Karpas-422 (cell line): ENCODE measurements around the gene RFTN2. TPM values are rescaled to one million over a fixed set of nuclear protein-coding genes. Genes with fewer than 3 reads are reported as not detected.

Experiments used
- DNase-seq: peaks from one replicate; pipeline ENCODE4 v3.0.0-alpha.2; 2015
- H2AFZ ChIP-seq: fragments of 200-600 bp; sonication (generic); 2 replicates; pipeline ENCODE4 v1.6.1; 2014; ENCODE audit warnings: antibody characterized with exemption, low read length, mixed read lengths
- H3K27ac ChIP-seq: fragments of 200-600 bp; sonication (generic); 2 replicates; pipeline ENCODE4 v1.5.1; 2014; ENCODE audit warnings: mild to moderate bottlenecking, low read length, moderate library complexity
- H3K27me3 ChIP-seq: fragments of 200-600 bp; sonication (generic); 2 replicates; pipeline ENCODE4 v1.6.1; 2014; ENCODE audit warnings: low read length, mixed read lengths
- H3K36me3 ChIP-seq: fragments of 200-600 bp; sonication (generic); 2 replicates; pipeline ENCODE4 v1.6.1; 2014; ENCODE audit warnings: low read length, mixed read lengths; ENCODE audit not compliant: insufficient read depth
- H3K4me1 ChIP-seq: fragments of 200-600 bp; sonication (generic); 2 replicates; pipeline ENCODE4 v1.6.1; 2014; ENCODE audit warnings: mild to moderate bottlenecking, low read length, mixed read lengths
- H3K4me2 ChIP-seq: fragments of 200-600 bp; sonication (generic); 2 replicates; pipeline ENCODE4 v1.6.1; 2014; ENCODE audit warnings: low read length, low read depth, mild to moderate bottlenecking; ENCODE audit not compliant: poor library complexity, severe bottlenecking
- H3K4me3 ChIP-seq: fragments of 200-600 bp; sonication (generic); 2 replicates; pipeline ENCODE4 v1.5.1; 2014; ENCODE audit warnings: mild to moderate bottlenecking, antibody characterized with exemption, low read length, mixed read lengths
- H3K79me2 ChIP-seq: fragments of 200-600 bp; sonication (generic); 2 replicates; pipeline ENCODE4 v1.6.1; 2014; ENCODE audit warnings: mild to moderate bottlenecking, low read length, mixed read lengths
- H3K9ac ChIP-seq: fragments of 200-600 bp; sonication (generic); 2 replicates; pipeline ENCODE4 v1.6.0; 2014; ENCODE audit warnings: low read length
- H3K9me2 ChIP-seq: fragments of 200-600 bp; sonication (generic), shearing (Covaris generic); replicated peaks from 2 replicates; pipeline ENCODE4 v1.6.0; 2014; ENCODE audit warnings: mild to moderate bottlenecking, low read length, moderate library complexity; ENCODE audit not compliant: insufficient read depth
- H3K9me3 ChIP-seq: fragments of 300-700, 200-600 bp; sonication (generic); 2 replicates; pipeline ENCODE4 v1.6.1; 2014; ENCODE audit warnings: low read length, mixed read lengths
- H4K20me1 ChIP-seq: fragments of 200-600 bp; sonication (generic); 2 replicates; pipeline ENCODE4 v1.6.1; 2014; ENCODE audit warnings: mild to moderate bottlenecking, antibody characterized with exemption, low read length, low read depth; ENCODE audit not compliant: insufficient read depth
- small RNA-seq: library from RNA; depleted of rRNA; stranded (forward); fragments of <200 nt; gene quantifications from one replicate; pipeline ENCODE3, GENCODE V24; 2014
- total RNA-seq: library from RNA; depleted of rRNA; stranded (reverse); fragments of >200 nt; shearing (Covaris generic); gene quantifications from 2 replicates; pipeline ENCODE4 v1.2.3, GENCODE V29; 2014; ENCODE audit warnings: low replicate concordance; rRNA removed

Gene RFTN2
- total RNA-seq, 1 experiment from 2014 or later = not detected

- Histone ChIP-seq H3K9me3 (no peaks in the 10 kb centered on the region), H3K79me2 (peaks cover 55% of the 10 kb centered on the region), H3K4me3 (no peak overlapping the region), H3K4me2 (no peak overlapping the region), H2AFZ (no peak overlapping the region), H3K27ac (no peak overlapping the region), H4K20me1 (no peaks in the 10 kb centered on the region), H3K4me1 (no peaks in the 10 kb centered on the region), H3K27me3 (no peaks in the 10 kb centered on the region), H3K36me3 (peaks cover 46% of the 10 kb centered on the region), H3K9ac (no peak overlapping the region), H3K9me2 (no peaks in the 10 kb centered on the region)
- no peak for DNase-seq
Measured at GRCh38 chr2:197547163-197547900, 128.1 kb downstream of the RFTN2 start.

GRCh38 chr2:197543206-197543605, 132.2 kb downstream of the RFTN2 start:
- Histone ChIP-seq H3K9me2 (no peaks in the 10 kb centered on the region), H3K79me2 (peaks cover 79% of the 10 kb centered on the region), H3K4me1 (no peaks in the 10 kb centered on the region), H4K20me1 (no peaks in the 10 kb centered on the region), H3K36me3 (peaks cover 48% of the 10 kb centered on the region), H3K27ac (no peak overlapping the region), H2AFZ (no peak overlapping the region), H3K4me2 (no peak overlapping the region), H3K9ac (no peak overlapping the region), H3K9me3 (no peaks in the 10 kb centered on the region), H3K4me3 (no peak overlapping the region), H3K27me3 (no peaks in the 10 kb centered on the region)
- DNase-seq = no peak

- Histone ChIP-seq H3K27me3 (no peaks in the 10 kb centered on the region), H3K4me2 (no peak overlapping the region), H3K36me3 (peaks cover 57% of the 10 kb centered on the region), H4K20me1 (no peaks in the 10 kb centered on the region), H3K9me2 (no peaks in the 10 kb centered on the region), H3K4me1 (no peaks in the 10 kb centered on the region), H3K4me3 (no peak overlapping the region), H3K9me3 (no peaks in the 10 kb centered on the region), H3K9ac (no peak overlapping the region), H3K79me2 (peaks cover 86% of the 10 kb centered on the region), H2AFZ (no peak overlapping the region), H3K27ac (no peak overlapping the region)
- peak; percentile 22 for DNase-seq
Measured at GRCh38 chr2:197539734-197540133, 135.7 kb downstream of the RFTN2 start.

- Histone ChIP-seq H4K20me1 (0 out of 2 replicates have a peak, but pooled peaks cover 3% of the 10 kb centered on the region), H3K79me2 (peaks cover 88% of the 10 kb centered on the region), H3K9me3 (no peaks in the 10 kb centered on the region), H3K9me2 (no peaks in the 10 kb centered on the region), H3K27ac (no peak overlapping the region), H3K36me3 (peaks cover 55% of the 10 kb centered on the region), H3K9ac (no peak overlapping the region), H3K4me3 (no peak overlapping the region), H2AFZ (no peak overlapping the region), H3K4me2 (no peak overlapping the region), H3K27me3 (no peaks in the 10 kb centered on the region), H3K4me1 (no peaks in the 10 kb centered on the region)
- DNase-seq = no peak
Measured at GRCh38 chr2:197538412-197538811, 137.0 kb downstream of the RFTN2 start.

Small RNAs within 50 kb of the gene (small RNA-seq; reads per million reads assigned to genes)
- not detected for gene AC020550.1

Other genes starting within 250 kb of the RFTN2 start
- 169 and 304 TPM in 2 replicates for gene SF3B1, start 240.6 kb downstream of the RFTN2 start, total RNA-seq
- 12.3 and 23.5 TPM in 2 replicates for gene COQ10B, start 222.0 kb downstream of the RFTN2 start, total RNA-seq
- 241 and 246 TPM in 2 replicates for gene HSPD1, start 175.7 kb downstream of the RFTN2 start, total RNA-seq
- gene HSPE1, start 175.2 kb downstream of the RFTN2 start, total RNA-seq = 132 and 192 TPM in 2 replicates
- 16.1 and 36.9 TPM in 2 replicates for gene MOB4, start 159.5 kb downstream of the RFTN2 start, total RNA-seq
- 22.6 and 36.4 TPM in 2 replicates for gene MARS2, start 29.8 kb upstream of the RFTN2 start, total RNA-seq
- gene BOLL, start 109.7 kb upstream of the RFTN2 start, total RNA-seq = not detected in 2 replicates
- gene PLCL1, start 129.0 kb upstream of the RFTN2 start, total RNA-seq = not detected in 2 replicates